ENCODE data around the gene TEX13A.

TEX13A gene

DNA sequence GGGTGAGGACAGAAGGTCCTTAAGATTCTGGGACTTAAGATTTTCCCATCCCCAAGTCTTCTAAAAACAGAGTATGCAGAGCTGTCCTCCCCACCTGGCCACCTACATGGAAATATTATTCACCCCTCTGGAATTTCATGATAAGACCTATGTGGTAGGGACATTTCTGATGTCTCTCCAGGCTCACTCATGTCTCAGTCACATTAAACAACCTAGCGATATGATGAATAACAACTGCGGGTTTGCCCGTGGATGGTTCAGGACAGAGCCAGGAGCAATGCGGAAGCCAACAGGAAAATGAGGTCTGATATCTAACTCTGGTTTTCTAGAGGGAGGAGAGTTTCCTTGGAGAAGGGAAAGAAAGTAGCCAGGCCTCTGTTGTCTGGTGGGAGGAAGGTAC is 47.4 kb downstream of the TEX13A start:
- no peak for DNase-seq (ENCODE audit: low read depth)
